Ishikawa (cell line): ENCODE measurements around the gene SIX4.

ENCODE experiments used
- CEBPB ChIP-seq: IDR thresholded peaks from 2 replicates; pipeline ENCODE4 v1.6.1; 2012
- CREB1 ChIP-seq: IDR thresholded peaks from 2 replicates; pipeline ENCODE4 v1.6.1; 2012; ENCODE audit warnings: low read depth
- EGR1 ChIP-seq: IDR thresholded peaks from 2 replicates; pipeline ENCODE4 v1.6.1; 2012
- EP300 ChIP-seq: IDR thresholded peaks from 2 replicates; pipeline ENCODE4 v1.6.1; 2012; ENCODE audit warnings: borderline replicate concordance
- FOXM1 ChIP-seq: IDR thresholded peaks from 2 replicates; pipeline ENCODE4 v1.6.1; 2012; ENCODE audit warnings: low read depth, borderline replicate concordance
- NFIC ChIP-seq: IDR thresholded peaks from 2 replicates; pipeline ENCODE4 v1.6.1; 2012
- RAD21 ChIP-seq: IDR thresholded peaks from 2 replicates; pipeline ENCODE4 v1.6.1; 2012; ENCODE audit warnings: low read depth
- TAF1 ChIP-seq: IDR thresholded peaks from 2 replicates; pipeline ENCODE4 v1.6.1; 2012; ENCODE audit warnings: low read depth, mild to moderate bottlenecking
- TCF12 ChIP-seq: IDR thresholded peaks from 2 replicates; pipeline ENCODE4 v1.6.1; 2012; ENCODE audit warnings: low read depth
- TEAD4 ChIP-seq: IDR thresholded peaks from 2 replicates; pipeline ENCODE4 v1.6.1; 2012
- USF1 ChIP-seq: IDR thresholded peaks from 2 replicates; pipeline ENCODE4 v1.6.1; 2012
- YY1 ChIP-seq: IDR thresholded peaks from 2 replicates; pipeline ENCODE4 v1.6.1; 2012; ENCODE audit warnings: low read depth
- ZBTB7A ChIP-seq: IDR thresholded peaks from 2 replicates; pipeline ENCODE4 v1.6.1; 2012; ENCODE audit warnings: low read depth
- TF ChIP-seq, protein P1 (sequence below): IDR thresholded peaks from 2 replicates; pipeline ENCODE4 v1.6.1; 2012
- TF ChIP-seq, protein P2 (sequence below): IDR thresholded peaks from 2 replicates; pipeline ENCODE4 v1.6.1; 2012; ENCODE audit warnings: low read depth, mild to moderate bottlenecking

Gene SIX4

DNA sequence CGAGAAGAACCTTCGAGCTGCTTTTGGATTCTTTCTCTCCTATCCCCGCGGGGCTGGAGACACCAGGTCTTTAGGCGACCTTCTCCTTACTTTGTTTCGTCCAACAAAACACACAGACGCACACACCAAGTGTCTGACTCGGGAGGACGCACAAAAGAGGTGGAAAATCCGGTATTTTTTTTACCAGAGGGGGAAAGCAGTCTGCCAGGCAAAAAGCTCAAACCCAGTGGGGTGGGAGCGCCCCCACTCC, 2.1 kb downstream of the SIX4 start:
- TF ChIP-seq RAD21, result no peak
- no peak for TF ChIP-seq TAF1
- no peak for TF ChIP-seq NFIC
- TF ChIP-seq EP300, result no peak
- no peak for TF ChIP-seq FOXM1
- no peak for TF ChIP-seq ZBTB7A
- no peak for TF ChIP-seq TCF12
- no peak for TF ChIP-seq USF1
- TF ChIP-seq YY1, result no peak
- TF ChIP-seq CREB1, result no peak
- no peak for TF ChIP-seq EGR1
- TF ChIP-seq, protein P1, sequence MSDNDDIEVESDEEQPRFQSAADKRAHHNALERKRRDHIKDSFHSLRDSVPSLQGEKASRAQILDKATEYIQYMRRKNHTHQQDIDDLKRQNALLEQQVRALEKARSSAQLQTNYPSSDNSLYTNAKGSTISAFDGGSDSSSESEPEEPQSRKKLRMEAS, result no peak
- TF ChIP-seq TEAD4, result no peak
- TF ChIP-seq, protein P2, sequence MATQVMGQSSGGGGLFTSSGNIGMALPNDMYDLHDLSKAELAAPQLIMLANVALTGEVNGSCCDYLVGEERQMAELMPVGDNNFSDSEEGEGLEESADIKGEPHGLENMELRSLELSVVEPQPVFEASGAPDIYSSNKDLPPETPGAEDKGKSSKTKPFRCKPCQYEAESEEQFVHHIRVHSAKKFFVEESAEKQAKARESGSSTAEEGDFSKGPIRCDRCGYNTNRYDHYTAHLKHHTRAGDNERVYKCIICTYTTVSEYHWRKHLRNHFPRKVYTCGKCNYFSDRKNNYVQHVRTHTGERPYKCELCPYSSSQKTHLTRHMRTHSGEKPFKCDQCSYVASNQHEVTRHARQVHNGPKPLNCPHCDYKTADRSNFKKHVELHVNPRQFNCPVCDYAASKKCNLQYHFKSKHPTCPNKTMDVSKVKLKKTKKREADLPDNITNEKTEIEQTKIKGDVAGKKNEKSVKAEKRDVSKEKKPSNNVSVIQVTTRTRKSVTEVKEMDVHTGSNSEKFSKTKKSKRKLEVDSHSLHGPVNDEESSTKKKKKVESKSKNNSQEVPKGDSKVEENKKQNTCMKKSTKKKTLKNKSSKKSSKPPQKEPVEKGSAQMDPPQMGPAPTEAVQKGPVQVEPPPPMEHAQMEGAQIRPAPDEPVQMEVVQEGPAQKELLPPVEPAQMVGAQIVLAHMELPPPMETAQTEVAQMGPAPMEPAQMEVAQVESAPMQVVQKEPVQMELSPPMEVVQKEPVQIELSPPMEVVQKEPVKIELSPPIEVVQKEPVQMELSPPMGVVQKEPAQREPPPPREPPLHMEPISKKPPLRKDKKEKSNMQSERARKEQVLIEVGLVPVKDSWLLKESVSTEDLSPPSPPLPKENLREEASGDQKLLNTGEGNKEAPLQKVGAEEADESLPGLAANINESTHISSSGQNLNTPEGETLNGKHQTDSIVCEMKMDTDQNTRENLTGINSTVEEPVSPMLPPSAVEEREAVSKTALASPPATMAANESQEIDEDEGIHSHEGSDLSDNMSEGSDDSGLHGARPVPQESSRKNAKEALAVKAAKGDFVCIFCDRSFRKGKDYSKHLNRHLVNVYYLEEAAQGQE, result no peak

GRCh38 chr14:60721326-60722106, 2.6 kb downstream of the SIX4 start:
- TF ChIP-seq YY1 (no peak), RAD21 (no peak), NFIC (no peak), TAF1 (no peak), USF1 (no peak), CREB1 (no peak), ZBTB7A (no peak), TCF12 (no peak)
- TF ChIP-seq, protein P2, result no peak

DNA sequence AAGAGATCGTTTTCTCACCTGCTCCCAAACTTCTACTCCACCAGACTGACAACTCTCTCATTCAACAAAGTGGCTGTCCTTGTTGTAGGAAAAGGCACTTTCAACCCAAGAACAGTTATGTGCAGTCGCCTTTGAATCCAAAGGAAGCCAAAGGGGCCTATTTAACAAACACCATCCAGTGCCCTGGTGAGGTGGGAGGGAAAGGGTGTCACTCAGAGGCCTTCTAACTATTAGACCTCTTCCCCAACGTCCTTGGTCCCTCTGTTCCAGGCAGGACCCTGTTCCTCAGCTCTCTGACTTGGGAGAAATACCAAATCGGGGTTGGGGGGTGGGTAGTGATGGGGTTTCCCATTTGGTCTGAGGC, 3.2 kb downstream of the SIX4 start:
- TF ChIP-seq EGR1 (no peak), NFIC (no peak), TEAD4 (no peak), USF1 (no peak), CEBPB (no peak), FOXM1 (no peak), ZBTB7A (no peak), TAF1 (no peak), RAD21 (no peak), TCF12 (no peak), EP300 (no peak), CREB1 (no peak), YY1 (no peak)
- TF ChIP-seq, protein P1, result no peak
- TF ChIP-seq, protein P2, result no peak

DNA sequence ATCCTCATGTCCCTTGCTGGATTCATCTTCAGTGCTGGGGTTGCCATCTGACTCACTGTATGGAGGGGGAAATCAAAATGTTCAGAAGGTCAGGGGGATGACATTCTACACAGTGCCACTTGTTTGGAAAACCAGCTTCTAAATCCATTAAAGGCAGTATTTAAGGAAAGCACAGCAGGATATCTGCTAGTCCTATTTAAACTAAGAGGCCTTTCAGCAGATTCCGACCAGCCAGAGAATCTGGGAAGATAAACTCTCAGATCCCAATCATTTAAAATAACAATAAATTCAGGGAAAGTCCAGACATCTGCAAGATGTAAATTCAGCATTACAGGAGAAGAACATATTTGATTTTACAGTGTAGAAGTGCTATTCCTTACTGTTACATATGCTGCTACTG, 3.8 kb downstream of the SIX4 start:
- TF ChIP-seq NFIC, result no peak
- TF ChIP-seq, protein P2, result no peak
- no peak for TF ChIP-seq CREB1
- no peak for TF ChIP-seq FOXM1
- TF ChIP-seq TCF12, result no peak
- no peak for TF ChIP-seq EGR1
